Cardiac muscle cell (in vitro differentiated cells and primary cell): ENCODE results near the gene SEC23B. TPM values are rescaled to one million over a fixed set of nuclear protein-coding genes. Genes with fewer than 3 reads are reported as not detected.
A peak's percentile ranks its signal among the peaks of the same experiment; 100 is the strongest.

ENCODE experiments used
- DNase-seq, 2 donors: peaks; one replicate each; pipeline versions ENCODE4 v3.0.0 to v3.0.0-alpha.2; 2010 to 2017; ENCODE audit warnings: low read depth in 1 of 2, low spot score in 1 of 2
- H3K27ac ChIP-seq: fragments of 200-600 bp; sonication (generic); 2 replicates; pipeline ENCODE4 v1.5.1; 2016
- H3K27me3 ChIP-seq: fragments of 200-600 bp; sonication (generic); 2 replicates; pipeline ENCODE4 v1.6.0; 2016; ENCODE audit warnings: control low read depth
- H3K36me3 ChIP-seq: fragments of 200-600 bp; sonication (generic); 2 replicates; pipeline ENCODE4 v1.5.1; 2016; ENCODE audit warnings: control low read depth
- H3K4me1 ChIP-seq: fragments of 200-600 bp; sonication (generic); 2 replicates; pipeline ENCODE4 v1.8.1; 2017; ENCODE audit warnings: low read depth, mild to moderate bottlenecking, mixed run types
- H3K4me3 ChIP-seq: fragments of 200-600 bp; sonication (generic); 2 replicates; pipeline ENCODE4 v1.5.1; 2016; ENCODE audit warnings: mild to moderate bottlenecking
- H3K9me3 ChIP-seq: fragments of 200-600 bp; sonication (generic); 2 replicates; pipeline ENCODE4 v1.5.1; 2017; ENCODE audit warnings: low read depth, mild to moderate bottlenecking, control low read depth
- polyA plus RNA-seq: library from polyadenylated mRNA; unstranded; fragments of >200 nt; fragmentation: Nextera tagmentation; extraction: Ambion mirVana; gene quantifications from 2 replicates; pipeline ENCODE4 v1.2.1, GENCODE V29; 2016
- total RNA-seq: library from RNA; depleted of rRNA; stranded (reverse); fragments of >200 nt; gene quantifications from 2 replicates; pipeline ENCODE4 v1.2.3, GENCODE V29; 2016
- TF ChIP-seq, protein P1 (sequence below): IDR thresholded peaks from 2 replicates; pipeline ENCODE4 v1.5.1; 2012; ENCODE audit warnings: low read depth, mild to moderate bottlenecking, low read length

Gene SEC23B
- total and polyA plus RNA-seq, 2 experiments from 2014 or later: 22.9 to 33.7 TPM

- Histone ChIP-seq H3K27me3 (no peaks in the 10 kb centered on the region), H3K4me1 (no peaks in the 10 kb centered on the region), H3K27ac (no peak overlapping the region), H3K9me3 (no peaks in the 10 kb centered on the region), H3K36me3 (peaks cover 53% of the 10 kb centered on the region), H3K4me3 (no peak overlapping the region)
- no peak for DNase-seq
- TF ChIP-seq, protein P1, sequence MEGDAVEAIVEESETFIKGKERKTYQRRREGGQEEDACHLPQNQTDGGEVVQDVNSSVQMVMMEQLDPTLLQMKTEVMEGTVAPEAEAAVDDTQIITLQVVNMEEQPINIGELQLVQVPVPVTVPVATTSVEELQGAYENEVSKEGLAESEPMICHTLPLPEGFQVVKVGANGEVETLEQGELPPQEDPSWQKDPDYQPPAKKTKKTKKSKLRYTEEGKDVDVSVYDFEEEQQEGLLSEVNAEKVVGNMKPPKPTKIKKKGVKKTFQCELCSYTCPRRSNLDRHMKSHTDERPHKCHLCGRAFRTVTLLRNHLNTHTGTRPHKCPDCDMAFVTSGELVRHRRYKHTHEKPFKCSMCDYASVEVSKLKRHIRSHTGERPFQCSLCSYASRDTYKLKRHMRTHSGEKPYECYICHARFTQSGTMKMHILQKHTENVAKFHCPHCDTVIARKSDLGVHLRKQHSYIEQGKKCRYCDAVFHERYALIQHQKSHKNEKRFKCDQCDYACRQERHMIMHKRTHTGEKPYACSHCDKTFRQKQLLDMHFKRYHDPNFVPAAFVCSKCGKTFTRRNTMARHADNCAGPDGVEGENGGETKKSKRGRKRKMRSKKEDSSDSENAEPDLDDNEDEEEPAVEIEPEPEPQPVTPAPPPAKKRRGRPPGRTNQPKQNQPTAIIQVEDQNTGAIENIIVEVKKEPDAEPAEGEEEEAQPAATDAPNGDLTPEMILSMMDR: no peak
These were observed 20.1 kb downstream of the SEC23B start for GRCh38 chr20:18527836-18528235.

DNA sequence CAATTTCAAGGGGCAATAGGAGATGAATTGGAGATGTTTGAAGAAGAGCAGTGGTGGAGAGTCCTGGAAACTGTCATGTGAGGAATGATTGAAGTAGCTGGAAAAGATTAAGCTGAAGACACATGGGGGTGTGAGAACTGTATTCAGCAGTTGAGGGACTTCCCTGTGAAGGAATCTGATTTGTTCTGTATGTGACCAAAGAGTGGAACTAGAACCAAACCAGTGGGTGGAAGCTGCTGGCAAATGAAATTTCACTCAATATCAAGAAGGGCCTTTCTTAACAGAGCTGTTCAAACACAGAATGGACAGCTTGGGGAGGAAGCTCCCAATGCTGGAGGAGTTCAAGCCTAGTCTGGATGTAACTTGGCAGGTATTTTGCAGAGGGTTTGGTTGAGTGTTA is 21.3 kb downstream of the SEC23B start:
- Histone ChIP-seq H3K9me3 (no peaks in the 10 kb centered on the region), H3K36me3 (peaks cover 65% of the 10 kb centered on the region), H3K4me1 (no peaks in the 10 kb centered on the region), H3K4me3 (no peak overlapping the region), H3K27ac (no peak overlapping the region), H3K27me3 (no peaks in the 10 kb centered on the region)
- TF ChIP-seq, protein P1: no peak
- no peak for DNase-seq

DNA sequence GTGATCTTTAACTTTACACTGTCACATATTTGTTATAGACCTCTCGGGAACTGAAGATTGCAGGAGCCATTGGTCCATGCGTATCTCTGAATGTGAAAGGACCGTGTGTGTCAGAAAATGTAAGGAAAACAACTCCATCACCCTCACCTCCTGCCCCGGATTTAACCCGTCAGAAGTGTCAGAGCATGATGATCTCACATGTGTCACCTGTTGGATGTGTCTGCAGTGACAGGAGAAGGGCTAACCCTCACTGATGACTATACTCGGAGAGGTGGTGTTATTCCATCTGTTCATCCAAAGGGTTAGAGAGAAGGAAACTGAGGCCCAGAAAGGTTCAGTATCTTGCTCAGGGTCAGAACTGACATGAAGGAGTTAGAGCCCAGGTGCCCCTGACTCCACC is 24.9 kb downstream of the SEC23B start:
- H3K27ac ChIP-seq: no peak overlapping the region
- DNase-seq: no peak
- H3K4me1 ChIP-seq: no peaks in the 10 kb centered on the region
- H3K36me3 ChIP-seq: peaks cover 51% of the 10 kb centered on the region
- H3K9me3 ChIP-seq: no peaks in the 10 kb centered on the region
- no peak overlapping the region for H3K4me3 ChIP-seq
- TF ChIP-seq, protein P1: no peak
- H3K27me3 ChIP-seq: no peaks in the 10 kb centered on the region

GRCh38 chr20:18533491-18533890 is 25.8 kb downstream of the SEC23B start:
- no peak overlapping the region for H3K4me3 ChIP-seq
- no peak for DNase-seq
- no peak overlapping the region for H3K27ac ChIP-seq
- H3K9me3 ChIP-seq: no peaks in the 10 kb centered on the region
- H3K4me1 ChIP-seq: no peaks in the 10 kb centered on the region
- peaks cover 47% of the 10 kb centered on the region for H3K36me3 ChIP-seq
- H3K27me3 ChIP-seq: no peaks in the 10 kb centered on the region
- TF ChIP-seq, protein P1: no peak

DNA sequence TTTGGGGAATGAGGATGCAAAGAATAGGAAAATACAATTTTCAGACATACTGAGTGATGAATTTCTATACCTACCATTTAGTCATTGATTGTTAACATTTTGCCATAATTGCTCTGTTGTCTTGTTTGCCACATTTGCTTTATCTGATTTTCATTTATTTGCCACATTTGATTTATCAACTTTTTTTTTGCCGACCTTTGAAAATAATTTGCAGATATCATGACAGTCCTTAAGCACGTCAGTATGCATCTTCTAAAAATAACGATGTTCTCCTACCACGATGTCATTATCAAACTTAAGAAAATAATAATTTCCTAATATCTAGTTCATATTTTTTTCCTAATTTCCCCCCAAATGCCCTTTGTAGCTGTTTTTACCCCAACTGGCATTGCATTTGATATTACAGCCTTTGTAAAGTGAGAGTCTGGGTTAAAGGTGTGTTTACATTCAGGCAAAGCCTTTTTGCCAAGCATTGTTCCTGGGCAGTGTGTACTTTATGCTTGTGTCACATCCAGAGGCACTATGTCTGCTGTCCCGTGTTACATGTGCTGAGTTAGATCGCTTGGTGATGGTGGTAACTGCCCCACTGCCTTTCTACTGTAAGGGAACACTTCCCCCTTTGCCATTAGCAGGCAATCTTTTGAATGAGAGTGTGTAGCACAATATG is 26.4 kb downstream of the SEC23B start:
- Histone ChIP-seq H3K36me3 (peaks cover 47% of the 10 kb centered on the region), H3K4me1 (no peaks in the 10 kb centered on the region), H3K27me3 (no peaks in the 10 kb centered on the region), H3K27ac (no peak overlapping the region), H3K4me3 (no peak overlapping the region), H3K9me3 (no peaks in the 10 kb centered on the region)
- TF ChIP-seq, protein P1: no peak
- DNase-seq: no peak

- H3K27me3 ChIP-seq: no peaks in the 10 kb centered on the region
- peaks cover 47% of the 10 kb centered on the region for H3K36me3 ChIP-seq
- no peaks in the 10 kb centered on the region for H3K4me1 ChIP-seq
- DNase-seq: peak in 1 of 2 donors; percentile 6
- H3K9me3 ChIP-seq: no peaks in the 10 kb centered on the region
- H3K4me3 ChIP-seq: no peak overlapping the region
- TF ChIP-seq, protein P1: no peak
- no peak overlapping the region for H3K27ac ChIP-seq
These were observed 29.9 kb downstream of the SEC23B start for GRCh38 chr20:18537651-18538050.
